Tongue (tissue), 2 donors: ENCODE results near the gene FOXN4. TPM values are rescaled to one million over a fixed set of nuclear protein-coding genes. Genes with fewer than 3 reads are reported as not detected.

ENCODE experiments used
- DNase-seq: peaks from one replicate; pipeline ENCODE4 v3.0.0-alpha.2; 2015
- total RNA-seq: library from RNA; depleted of rRNA; stranded (reverse); fragments of >200 nt; gene quantifications from one replicate; pipeline ENCODE4 v1.2.3, GENCODE V29; 2014

The FOXN4 gene
- total RNA-seq, 1 donor from 2014 or later, result not detected

- no peak for DNase-seq
These were observed 29.6 kb downstream of the FOXN4 start for GRCh38 chr12:109279525-109279924.

- DNase-seq, result no peak
These were observed 30.2 kb downstream of the FOXN4 start for GRCh38 chr12:109278912-109279311.

- DNase-seq, result peak; percentile 88
These were observed 31.0 kb downstream of the FOXN4 start for GRCh38 chr12:109277899-109278762.

- no peak for DNase-seq
These were observed 31.7 kb downstream of the FOXN4 start for GRCh38 chr12:109277255-109277898.

GRCh38 chr12:109276160-109276559 lies 32.9 kb downstream of the FOXN4 start:
- DNase-seq, result no peak

- no peak for DNase-seq
These were observed 33.9 kb downstream of the FOXN4 start for GRCh38 chr12:109275173-109275572.

GRCh38 chr12:109274381-109274780 lies 34.7 kb downstream of the FOXN4 start:
- no peak for DNase-seq

GRCh38 chr12:109273354-109273753 lies 35.7 kb downstream of the FOXN4 start:
- no peak for DNase-seq

- no peak for DNase-seq
These were observed 37.7 kb downstream of the FOXN4 start for GRCh38 chr12:109271418-109271817.

GRCh38 chr12:109270494-109270893 lies 38.6 kb downstream of the FOXN4 start:
- DNase-seq, result no peak

- DNase-seq, result no peak
These were observed 39.7 kb downstream of the FOXN4 start for GRCh38 chr12:109269428-109269827.

- no peak for DNase-seq
These were observed 40.2 kb downstream of the FOXN4 start for GRCh38 chr12:109268896-109269295.

GRCh38 chr12:109267361-109267760 lies 41.7 kb downstream of the FOXN4 start:
- no peak for DNase-seq

GRCh38 chr12:109266106-109266879 lies 42.8 kb downstream of the FOXN4 start:
- DNase-seq, result no peak

- no peak for DNase-seq
These were observed 44.0 kb downstream of the FOXN4 start for GRCh38 chr12:109264943-109265650.

- peak; percentile 88 for DNase-seq
These were observed 44.8 kb downstream of the FOXN4 start for GRCh38 chr12:109264095-109264942.

- DNase-seq, result no peak
These were observed 45.6 kb downstream of the FOXN4 start for GRCh38 chr12:109263439-109263838.

- DNase-seq, result no peak
These were observed 47.1 kb downstream of the FOXN4 start for GRCh38 chr12:109261939-109262338.

GRCh38 chr12:109261087-109261486 lies 48.0 kb downstream of the FOXN4 start:
- no peak for DNase-seq

GRCh38 chr12:109259545-109259895 lies 49.6 kb downstream of the FOXN4 start:
- DNase-seq, result no peak
